Mesothelial cell of epicardium (in vitro differentiated cells): ENCODE results near the gene RIMBP2. TPM values are rescaled to one million over a fixed set of nuclear protein-coding genes. Genes with fewer than 3 reads are reported as not detected.

Source experiments
- DNase-seq, 2 experiments: peaks; one replicate each; pipeline ENCODE4 v3.0.0; 2021; ENCODE audit warnings: low spot score in 2 of 2; ENCODE audit not compliant: unreplicated experiment in 2 of 2
- H3K27ac Mint-ChIP-seq: 2 replicates; pipeline ENCODE4 v1.8.0; 2021; ENCODE audit warnings: mixed read lengths
- H3K27me3 Mint-ChIP-seq: 2 replicates; pipeline ENCODE4 v1.8.0; 2021; ENCODE audit warnings: low read depth, mixed read lengths
- H3K36me3 Mint-ChIP-seq: 2 replicates; pipeline ENCODE4 v1.8.0; 2021; ENCODE audit warnings: mixed read lengths
- H3K4me1 Mint-ChIP-seq: 2 replicates; pipeline ENCODE4 v1.8.0; 2021; ENCODE audit warnings: mixed read lengths
- H3K4me3 Mint-ChIP-seq: 2 replicates; pipeline ENCODE4 v1.8.0; 2021; ENCODE audit warnings: mild to moderate bottlenecking, moderate library complexity, mixed read lengths
- H3K9me3 Mint-ChIP-seq: 2 replicates; pipeline ENCODE4 v1.8.0; 2021; ENCODE audit warnings: mixed read lengths
- total RNA-seq: library from RNA; stranded (reverse); gene quantifications from 3 replicates; pipeline ENCODE4 v1.2.1, GENCODE V29; 2021
- TF ChIP-seq, protein P1 (sequence below): fragments of 200-600 bp; sonication (generic); IDR thresholded peaks from one replicate; pipeline ENCODE4 v1.5.0; 2021; ENCODE audit warnings: antibody characterized with exemption; ENCODE audit not compliant: unreplicated experiment

RIMBP2 gene
- total RNA-seq, 1 donor from 2014 or later = 8.6 TPM

GRCh38 chr12:130511285-130511684, 204.8 kb downstream of the RIMBP2 start:
- H3K27ac Mint-ChIP-seq = no peak overlapping the region
- H3K4me3 Mint-ChIP-seq = no peak overlapping the region
- DNase-seq = no peak

DNA sequence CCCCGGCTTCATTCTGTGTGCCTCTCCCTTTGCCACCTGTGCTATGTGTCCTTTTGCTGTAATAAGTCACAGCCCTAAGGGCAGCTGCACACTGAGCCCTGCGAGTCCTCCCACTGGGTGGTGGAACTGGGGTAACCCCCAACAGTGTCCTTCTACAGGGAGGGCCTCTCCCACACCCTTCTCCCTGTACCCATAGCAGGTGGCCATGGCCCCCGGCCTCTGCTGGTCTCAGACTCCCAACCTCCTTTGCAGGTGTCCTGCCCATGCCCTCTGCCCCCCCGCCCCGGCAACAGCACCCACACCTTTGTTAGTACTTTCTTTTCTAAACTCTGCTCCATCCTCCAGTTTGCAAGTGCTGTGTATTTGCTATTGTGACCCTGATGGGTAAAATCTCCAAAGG, 206.6 kb downstream of the RIMBP2 start:
- no peaks in the 10 kb centered on the region for H3K9me3 Mint-ChIP-seq
- H3K36me3 Mint-ChIP-seq = no peaks in the 10 kb centered on the region
- TF ChIP-seq, protein P1, sequence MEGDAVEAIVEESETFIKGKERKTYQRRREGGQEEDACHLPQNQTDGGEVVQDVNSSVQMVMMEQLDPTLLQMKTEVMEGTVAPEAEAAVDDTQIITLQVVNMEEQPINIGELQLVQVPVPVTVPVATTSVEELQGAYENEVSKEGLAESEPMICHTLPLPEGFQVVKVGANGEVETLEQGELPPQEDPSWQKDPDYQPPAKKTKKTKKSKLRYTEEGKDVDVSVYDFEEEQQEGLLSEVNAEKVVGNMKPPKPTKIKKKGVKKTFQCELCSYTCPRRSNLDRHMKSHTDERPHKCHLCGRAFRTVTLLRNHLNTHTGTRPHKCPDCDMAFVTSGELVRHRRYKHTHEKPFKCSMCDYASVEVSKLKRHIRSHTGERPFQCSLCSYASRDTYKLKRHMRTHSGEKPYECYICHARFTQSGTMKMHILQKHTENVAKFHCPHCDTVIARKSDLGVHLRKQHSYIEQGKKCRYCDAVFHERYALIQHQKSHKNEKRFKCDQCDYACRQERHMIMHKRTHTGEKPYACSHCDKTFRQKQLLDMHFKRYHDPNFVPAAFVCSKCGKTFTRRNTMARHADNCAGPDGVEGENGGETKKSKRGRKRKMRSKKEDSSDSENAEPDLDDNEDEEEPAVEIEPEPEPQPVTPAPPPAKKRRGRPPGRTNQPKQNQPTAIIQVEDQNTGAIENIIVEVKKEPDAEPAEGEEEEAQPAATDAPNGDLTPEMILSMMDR = no peak
- DNase-seq = no peak
- no peak overlapping the region for H3K27ac Mint-ChIP-seq
- no peaks in the 10 kb centered on the region for H3K4me1 Mint-ChIP-seq
- H3K4me3 Mint-ChIP-seq = no peak overlapping the region
- peaks cover 15% of the 10 kb centered on the region for H3K27me3 Mint-ChIP-seq

More at GRCh38 chr12:130511285-130511684, 204.8 kb downstream of the RIMBP2 start:
- Mint-ChIP-seq H3K27me3 (peaks cover 15% of the 10 kb centered on the region), H3K36me3 (no peaks in the 10 kb centered on the region), H3K9me3 (peaks cover 5% of the 10 kb centered on the region), H3K4me1 (no peaks in the 10 kb centered on the region)
- TF ChIP-seq, protein P1 = no peak

DNA sequence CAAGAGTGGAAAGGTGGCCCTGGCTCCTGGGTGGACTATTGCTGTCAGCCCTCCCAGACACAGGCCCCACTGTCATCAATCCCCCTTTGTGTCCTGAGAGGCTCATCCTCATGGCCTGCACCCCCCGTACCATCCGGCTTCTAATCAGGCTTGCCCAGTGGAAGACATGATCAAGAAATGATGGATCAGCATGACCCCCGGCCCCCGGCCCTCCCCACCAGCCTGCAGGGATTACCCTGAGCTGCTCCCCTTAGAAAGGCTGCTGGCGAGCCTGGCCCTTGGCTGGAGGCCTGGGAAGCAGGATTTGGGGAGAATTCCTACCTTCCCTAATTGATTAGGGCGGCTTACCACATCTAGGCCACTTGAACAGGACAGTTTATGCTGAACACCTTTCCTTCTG, 207.3 kb downstream of the RIMBP2 start:
- H3K9me3 Mint-ChIP-seq = no peaks in the 10 kb centered on the region
- no peak for DNase-seq
- peaks cover 12% of the 10 kb centered on the region for H3K27me3 Mint-ChIP-seq
- TF ChIP-seq, protein P1 = no peak
- H3K4me3 Mint-ChIP-seq = no peak overlapping the region
- no peaks in the 10 kb centered on the region for H3K4me1 Mint-ChIP-seq
- H3K27ac Mint-ChIP-seq = no peak overlapping the region
- H3K36me3 Mint-ChIP-seq = no peaks in the 10 kb centered on the region

DNA sequence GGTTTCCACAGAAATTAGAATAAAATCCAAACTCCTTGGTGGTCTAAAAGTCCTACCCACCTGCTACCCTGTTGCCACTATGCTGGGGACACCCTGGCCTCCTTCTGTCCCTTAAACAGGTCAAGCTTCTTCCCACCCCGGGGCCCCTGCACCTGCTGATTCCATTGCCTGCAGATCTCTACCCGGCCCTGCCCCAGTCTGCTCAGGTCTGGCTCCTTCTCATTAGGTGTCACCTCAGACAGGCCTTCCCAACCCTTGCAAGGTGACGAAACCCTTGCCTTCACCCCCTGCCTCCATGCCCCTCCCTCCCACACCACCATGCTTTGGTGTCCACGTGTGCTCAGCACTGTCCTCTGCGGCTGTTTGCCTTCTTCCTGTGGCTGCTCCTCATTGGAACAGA, 207.8 kb downstream of the RIMBP2 start:
- Mint-ChIP-seq H3K36me3 (no peaks in the 10 kb centered on the region), H3K9me3 (no peaks in the 10 kb centered on the region), H3K4me3 (no peak overlapping the region), H3K4me1 (no peaks in the 10 kb centered on the region), H3K27ac (no peak overlapping the region), H3K27me3 (peaks cover 8% of the 10 kb centered on the region)
- TF ChIP-seq, protein P1 = no peak
- no peak for DNase-seq

GRCh38 chr12:130506844-130507243, 209.3 kb downstream of the RIMBP2 start:
- H3K4me1 Mint-ChIP-seq = no peaks in the 10 kb centered on the region
- H3K36me3 Mint-ChIP-seq = no peaks in the 10 kb centered on the region
- peaks cover 8% of the 10 kb centered on the region for H3K27me3 Mint-ChIP-seq
- no peak overlapping the region for H3K4me3 Mint-ChIP-seq
- H3K27ac Mint-ChIP-seq = no peak overlapping the region
- no peaks in the 10 kb centered on the region for H3K9me3 Mint-ChIP-seq
- TF ChIP-seq, protein P1 = no peak
- no peak for DNase-seq

DNA sequence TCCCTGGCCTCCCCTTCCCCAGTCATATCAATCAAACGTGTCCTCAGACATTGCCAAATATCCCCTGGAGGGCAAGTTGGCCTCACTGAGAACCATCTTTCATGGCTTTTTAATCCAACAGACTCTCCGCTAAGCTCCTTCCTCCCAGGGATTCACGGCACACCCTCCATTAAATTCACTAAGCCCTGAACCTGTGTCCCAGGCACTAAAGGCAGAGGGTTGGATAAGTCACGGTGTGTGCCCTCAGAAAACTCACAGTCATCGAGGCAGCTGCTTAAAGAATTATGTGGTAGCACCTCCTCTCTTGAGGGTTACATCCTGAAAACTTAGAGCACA, 211.3 kb downstream of the RIMBP2 start:
- H3K4me3 Mint-ChIP-seq = no peak overlapping the region
- H3K27me3 Mint-ChIP-seq = peaks cover 8% of the 10 kb centered on the region
- H3K36me3 Mint-ChIP-seq = no peaks in the 10 kb centered on the region
- no peaks in the 10 kb centered on the region for H3K9me3 Mint-ChIP-seq
- no peak for DNase-seq
- no peak overlapping the region for H3K27ac Mint-ChIP-seq
- no peaks in the 10 kb centered on the region for H3K4me1 Mint-ChIP-seq
- TF ChIP-seq, protein P1 = no peak
